Liver (tissue), 9 donors: Measurements from ENCODE around the gene ZBTB7B. TPM values are rescaled to one million over a fixed set of nuclear protein-coding genes. Genes with fewer than 3 reads are reported as not detected.

Experiments
- DNase-seq: peaks from one replicate; pipeline ENCODE4 v3.0.0-alpha.2; 2017; ENCODE audit warnings: low spot score
- H3K27ac ChIP-seq, 2 donors: one replicate each; pipeline ENCODE4 v1.7.0; 2013; ENCODE audit warnings: inconsistent platforms in 2 of 2, low read length in 2 of 2, control low read depth in 1 of 2, low read depth in 1 of 2, mild to moderate bottlenecking in 1 of 2
- H3K27me3 ChIP-seq, 4 donors: one replicate each; pipeline versions ENCODE4 v1.6.1 to v1.7.0; 2013; ENCODE audit warnings: low read length in 3 of 4, inconsistent platforms in 1 of 4, mild to moderate bottlenecking in 1 of 4, moderate library complexity in 1 of 4; ENCODE audit not compliant: control insufficient read depth in 4 of 4, insufficient read depth in 4 of 4
- H3K36me3 ChIP-seq, 4 donors: one replicate each; pipeline versions ENCODE4 v1.6.1 to v1.7.0; 2013; ENCODE audit warnings: low read length in 3 of 4, mild to moderate bottlenecking in 3 of 4, low read depth in 1 of 4, moderate library complexity in 1 of 4; ENCODE audit not compliant: control insufficient read depth in 4 of 4, insufficient read depth in 3 of 4
- H3K4me1 ChIP-seq, 4 donors: one replicate each; pipeline versions ENCODE4 v1.6.1 to v1.7.0; 2013; ENCODE audit warnings: low read length in 3 of 4, mild to moderate bottlenecking in 3 of 4, moderate library complexity in 1 of 4; ENCODE audit not compliant: control insufficient read depth in 4 of 4, insufficient read depth in 4 of 4
- H3K4me3 ChIP-seq, 3 donors: one replicate each; pipeline versions ENCODE4 v1.6.1 to v1.7.0; 2013; ENCODE audit warnings: low read length in 3 of 3, control low read depth in 1 of 3, low read depth in 1 of 3, mild to moderate bottlenecking in 1 of 3
- H3K9ac ChIP-seq, 2 donors: one replicate each; pipeline ENCODE4 v1.7.0; 2013; ENCODE audit warnings: low read length in 2 of 2, mild to moderate bottlenecking in 2 of 2, moderate library complexity in 2 of 2, control low read depth in 1 of 2, low read depth in 1 of 2
- H3K9me3 ChIP-seq, 4 donors: one replicate each; pipeline versions ENCODE4 v1.6.1 to v1.7.0; 2013; ENCODE audit warnings: low read length in 3 of 4; ENCODE audit not compliant: control insufficient read depth in 4 of 4
- EGR1 ChIP-seq, 2 donors: IDR thresholded peaks; 2 replicates each; pipeline ENCODE4 v1.6.1; 2016 to 2018; ENCODE audit warnings: antibody characterized with exemption in 2 of 2, low read depth in 2 of 2
- FOXA1 ChIP-seq: IDR thresholded peaks from 2 replicates; pipeline ENCODE4 v1.6.1; 2016; ENCODE audit warnings: antibody characterized with exemption
- FOXA2 ChIP-seq: IDR thresholded peaks from 2 replicates; pipeline ENCODE4 v1.6.1; 2016; ENCODE audit warnings: antibody characterized with exemption
- GABPA ChIP-seq, 2 donors: IDR thresholded peaks in 1 of 2; conservative IDR thresholded peaks in 1 of 2; 2 replicates each; pipeline ENCODE4 v1.6.1; 2016; ENCODE audit warnings: antibody characterized with exemption in 2 of 2, mild to moderate bottlenecking in 1 of 2, moderate library complexity in 1 of 2
- HNF4A ChIP-seq, 2 donors: conservative IDR thresholded peaks; 2 replicates each; pipeline ENCODE4 v1.6.1; 2016; ENCODE audit warnings: antibody characterized with exemption in 2 of 2, mild to moderate bottlenecking in 2 of 2
- HNF4G ChIP-seq: IDR thresholded peaks from 2 replicates; pipeline ENCODE4 v1.6.1; 2016; ENCODE audit warnings: antibody characterized with exemption
- JUND ChIP-seq, 2 donors: IDR thresholded peaks; 2 replicates each; pipeline ENCODE4 v1.6.1; 2016; ENCODE audit warnings: antibody characterized with exemption in 2 of 2
- NR2F2 ChIP-seq: IDR thresholded peaks from 2 replicates; pipeline ENCODE4 v1.6.1; 2016; ENCODE audit warnings: antibody characterized with exemption
- RAD21 ChIP-seq, 2 donors: IDR thresholded peaks; 2 replicates each; pipeline ENCODE4 v1.6.1; 2016; ENCODE audit warnings: antibody characterized with exemption in 2 of 2, mild to moderate bottlenecking in 2 of 2
- RXRA ChIP-seq, 2 donors: IDR thresholded peaks; 2 replicates each; pipeline ENCODE4 v1.6.1; 2017 to 2018; ENCODE audit warnings: antibody characterized with exemption in 2 of 2, mild to moderate bottlenecking in 1 of 2
- SP1 ChIP-seq: IDR thresholded peaks from 2 replicates; pipeline ENCODE4 v1.6.1; 2018; ENCODE audit warnings: antibody characterized with exemption, mild to moderate bottlenecking
- TAF1 ChIP-seq: conservative IDR thresholded peaks from 2 replicates; pipeline ENCODE4 v1.6.1; 2016; ENCODE audit warnings: antibody characterized with exemption, mild to moderate bottlenecking
- YY1 ChIP-seq: IDR thresholded peaks from 2 replicates; pipeline ENCODE4 v1.6.1; 2016; ENCODE audit warnings: antibody characterized with exemption, mild to moderate bottlenecking
- whole genome bisulfite sequencing: extraction: QIAGEN DNeasy Blood & Tissue Kit; methylation state at CpG from one replicate; pipeline ENCODE4 v1.1.7; 2013; 5-methylcytosine and 5-hydroxymethylcytosine counted together
- polyA plus RNA-seq, 2 donors: library from polyadenylated mRNA; stranded (reverse) in 1 of 2; unstranded in 1 of 2; fragments of 200-250 nt in 1 of 2; fragments of >200 nt in 1 of 2; fragmentation: Nextera tagmentation in 1 of 2; extraction: Ambion mirVana in 1 of 2; gene quantifications; one replicate each; pipeline versions ENCODE4 v1.2.1 to v1.2.3, GENCODE V29; 2013 to 2015
- total RNA-seq, 2 donors: library from RNA; depleted of rRNA; stranded (reverse); fragments of >200 nt; gene quantifications; one replicate each; pipeline ENCODE4 v1.2.3, GENCODE V29; 2014
- TF ChIP-seq, protein P1 (sequence below): IDR thresholded peaks from 2 replicates; pipeline ENCODE4 v1.6.1; 2016; ENCODE audit warnings: antibody characterized with exemption
- TF ChIP-seq, protein P2 (sequence below): IDR thresholded peaks from 2 replicates; pipeline ENCODE4 v1.6.1; 2016; ENCODE audit warnings: antibody characterized with exemption
- TF ChIP-seq, protein P3 (sequence below): IDR thresholded peaks from 2 replicates; pipeline ENCODE4 v1.6.1; 2016; ENCODE audit warnings: antibody characterized with exemption
- TF ChIP-seq, protein P4 (sequence below): fragments of 150-350 bp; IDR thresholded peaks from 2 replicates; pipeline ENCODE4 v1.5.1; 2017; ENCODE audit warnings: improper control_type of control experiment, low read depth, low read length; ENCODE audit not compliant: missing input control
- TF ChIP-seq, protein P5 (sequence below): IDR thresholded peaks from 2 replicates; pipeline ENCODE4 v1.6.1; 2016; ENCODE audit warnings: antibody characterized with exemption, mild to moderate bottlenecking
- donor health status: healthy.
- donor health status: healthy.
- donor health status: healthy.
- donor health status: healthy.
- donor health status: healthy.

ZBTB7B gene
- total and polyA plus RNA-seq, 4 donors: 7.0 to 50.2 (median 21.1) TPM

DNA sequence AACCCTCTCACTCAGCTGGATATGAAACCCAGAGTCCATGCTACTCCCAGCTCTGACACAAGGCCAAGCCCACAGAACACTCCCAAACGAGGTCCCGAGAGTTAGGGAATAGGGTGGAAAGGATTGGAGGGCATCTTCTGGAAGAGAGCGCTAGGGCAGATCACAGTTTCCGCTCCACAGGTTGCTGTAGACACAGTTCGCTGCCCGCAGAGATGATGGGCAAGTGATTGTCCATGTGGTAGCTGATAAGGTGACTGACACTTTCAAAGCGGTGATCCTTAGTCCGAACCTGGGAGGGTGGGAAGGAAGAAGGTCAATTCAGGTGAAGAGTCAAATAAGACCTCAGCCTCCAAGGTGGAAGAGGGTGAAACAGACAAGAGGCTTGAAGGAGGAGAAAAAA, 39.0 kb upstream of the ZBTB7B start:
- no peaks in the 10 kb centered on the region for H3K27me3 ChIP-seq
- 88% methylated on average over 8 of the region's 8 CpGs for WGBS
- no peaks in the 10 kb centered on the region for H3K9me3 ChIP-seq
- H3K36me3 ChIP-seq: peaks cover 10 to 57% (median 34%) of the 10 kb centered on the region in 4 donors
- no peak for TF ChIP-seq JUND (IDR thresholded peaks at IDR 0.05)
- no peak for TF ChIP-seq RAD21 (IDR thresholded peaks at IDR 0.05)
- TF ChIP-seq, protein P1, sequence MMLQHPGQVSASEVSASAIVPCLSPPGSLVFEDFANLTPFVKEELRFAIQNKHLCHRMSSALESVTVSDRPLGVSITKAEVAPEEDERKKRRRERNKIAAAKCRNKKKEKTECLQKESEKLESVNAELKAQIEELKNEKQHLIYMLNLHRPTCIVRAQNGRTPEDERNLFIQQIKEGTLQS: no peak
- TF ChIP-seq GABPA (IDR thresholded peaks at IDR 0.05 in 1 of 2, conservative IDR thresholded peaks at IDR 0.05 in 1 of 2): no peak
- TF ChIP-seq, protein P2, sequence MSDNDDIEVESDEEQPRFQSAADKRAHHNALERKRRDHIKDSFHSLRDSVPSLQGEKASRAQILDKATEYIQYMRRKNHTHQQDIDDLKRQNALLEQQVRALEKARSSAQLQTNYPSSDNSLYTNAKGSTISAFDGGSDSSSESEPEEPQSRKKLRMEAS: no peak
- TF ChIP-seq SP1: no peak
- TF ChIP-seq TAF1: no peak
- no peak for TF ChIP-seq EGR1 (IDR thresholded peaks at IDR 0.05; ENCODE audit: low read depth in 2 of 2)
- no peak for TF ChIP-seq FOXA1
- TF ChIP-seq FOXA2: no peak
- H3K9ac ChIP-seq: no peak overlapping the region
- H3K27ac ChIP-seq: no peak overlapping the region
- H3K4me3 ChIP-seq: no peak overlapping the region
- no peak for DNase-seq
- H3K4me1 ChIP-seq: peaks cover 0 to 41% (median 24%) of the 10 kb centered on the region in 4 donors

DNA sequence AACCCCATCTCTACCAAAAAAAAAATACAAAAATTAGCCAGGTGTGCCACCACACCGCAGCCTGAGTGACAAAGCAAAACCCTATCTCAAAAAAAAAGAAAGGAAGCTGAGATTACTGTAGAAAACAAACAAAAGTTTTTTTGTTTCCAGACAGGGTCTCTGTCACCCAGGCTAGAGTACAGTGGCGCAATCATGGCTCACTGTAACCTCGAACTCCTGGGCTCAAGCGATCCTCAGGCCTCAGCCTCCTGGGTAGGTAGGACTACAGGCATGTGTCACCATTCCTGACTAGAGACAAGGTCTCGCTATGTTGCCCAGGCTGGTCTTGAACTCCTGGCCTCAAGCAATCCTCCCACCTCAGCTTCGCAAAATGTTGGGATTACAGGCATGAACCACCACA, 38.2 kb upstream of the ZBTB7B start:
- peaks cover 7 to 50% (median 35%) of the 10 kb centered on the region in 4 donors for H3K36me3 ChIP-seq
- 92% methylated on average over 6 of the region's 6 CpGs for WGBS
- no peaks in the 10 kb centered on the region for H3K9me3 ChIP-seq
- H3K9ac ChIP-seq: no peak overlapping the region
- peak overlapping the region in 1 of 2 donors; percentile 33 for H3K27ac ChIP-seq
- peaks cover 2 to 41% (median 24%) of the 10 kb centered on the region in 4 donors for H3K4me1 ChIP-seq
- TF ChIP-seq, protein P3, sequence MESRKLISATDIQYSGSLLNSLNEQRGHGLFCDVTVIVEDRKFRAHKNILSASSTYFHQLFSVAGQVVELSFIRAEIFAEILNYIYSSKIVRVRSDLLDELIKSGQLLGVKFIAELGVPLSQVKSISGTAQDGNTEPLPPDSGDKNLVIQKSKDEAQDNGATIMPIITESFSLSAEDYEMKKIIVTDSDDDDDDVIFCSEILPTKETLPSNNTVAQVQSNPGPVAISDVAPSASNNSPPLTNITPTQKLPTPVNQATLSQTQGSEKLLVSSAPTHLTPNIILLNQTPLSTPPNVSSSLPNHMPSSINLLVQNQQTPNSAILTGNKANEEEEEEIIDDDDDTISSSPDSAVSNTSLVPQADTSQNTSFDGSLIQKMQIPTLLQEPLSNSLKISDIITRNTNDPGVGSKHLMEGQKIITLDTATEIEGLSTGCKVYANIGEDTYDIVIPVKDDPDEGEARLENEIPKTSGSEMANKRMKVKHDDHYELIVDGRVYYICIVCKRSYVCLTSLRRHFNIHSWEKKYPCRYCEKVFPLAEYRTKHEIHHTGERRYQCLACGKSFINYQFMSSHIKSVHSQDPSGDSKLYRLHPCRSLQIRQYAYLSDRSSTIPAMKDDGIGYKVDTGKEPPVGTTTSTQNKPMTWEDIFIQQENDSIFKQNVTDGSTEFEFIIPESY: no peak
- TF ChIP-seq HNF4A (conservative IDR thresholded peaks at IDR 0.05) (no peak), JUND (IDR thresholded peaks at IDR 0.05) (no peak), SP1 (no peak), GABPA (IDR thresholded peaks at IDR 0.05 in 1 of 2, conservative IDR thresholded peaks at IDR 0.05 in 1 of 2) (no peak), RAD21 (IDR thresholded peaks at IDR 0.05) (no peak), HNF4G (no peak), YY1 (no peak), NR2F2 (no peak), FOXA1 (no peak), TAF1 (no peak), EGR1 (IDR thresholded peaks at IDR 0.05; ENCODE audit: low read depth in 2 of 2) (no peak), RXRA (IDR thresholded peaks at IDR 0.05) (no peak), FOXA2 (no peak)
- TF ChIP-seq, protein P4, sequence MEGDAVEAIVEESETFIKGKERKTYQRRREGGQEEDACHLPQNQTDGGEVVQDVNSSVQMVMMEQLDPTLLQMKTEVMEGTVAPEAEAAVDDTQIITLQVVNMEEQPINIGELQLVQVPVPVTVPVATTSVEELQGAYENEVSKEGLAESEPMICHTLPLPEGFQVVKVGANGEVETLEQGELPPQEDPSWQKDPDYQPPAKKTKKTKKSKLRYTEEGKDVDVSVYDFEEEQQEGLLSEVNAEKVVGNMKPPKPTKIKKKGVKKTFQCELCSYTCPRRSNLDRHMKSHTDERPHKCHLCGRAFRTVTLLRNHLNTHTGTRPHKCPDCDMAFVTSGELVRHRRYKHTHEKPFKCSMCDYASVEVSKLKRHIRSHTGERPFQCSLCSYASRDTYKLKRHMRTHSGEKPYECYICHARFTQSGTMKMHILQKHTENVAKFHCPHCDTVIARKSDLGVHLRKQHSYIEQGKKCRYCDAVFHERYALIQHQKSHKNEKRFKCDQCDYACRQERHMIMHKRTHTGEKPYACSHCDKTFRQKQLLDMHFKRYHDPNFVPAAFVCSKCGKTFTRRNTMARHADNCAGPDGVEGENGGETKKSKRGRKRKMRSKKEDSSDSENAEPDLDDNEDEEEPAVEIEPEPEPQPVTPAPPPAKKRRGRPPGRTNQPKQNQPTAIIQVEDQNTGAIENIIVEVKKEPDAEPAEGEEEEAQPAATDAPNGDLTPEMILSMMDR: no peak
- TF ChIP-seq, protein P2: no peak
- TF ChIP-seq, protein P1: no peak
- TF ChIP-seq, protein P5, sequence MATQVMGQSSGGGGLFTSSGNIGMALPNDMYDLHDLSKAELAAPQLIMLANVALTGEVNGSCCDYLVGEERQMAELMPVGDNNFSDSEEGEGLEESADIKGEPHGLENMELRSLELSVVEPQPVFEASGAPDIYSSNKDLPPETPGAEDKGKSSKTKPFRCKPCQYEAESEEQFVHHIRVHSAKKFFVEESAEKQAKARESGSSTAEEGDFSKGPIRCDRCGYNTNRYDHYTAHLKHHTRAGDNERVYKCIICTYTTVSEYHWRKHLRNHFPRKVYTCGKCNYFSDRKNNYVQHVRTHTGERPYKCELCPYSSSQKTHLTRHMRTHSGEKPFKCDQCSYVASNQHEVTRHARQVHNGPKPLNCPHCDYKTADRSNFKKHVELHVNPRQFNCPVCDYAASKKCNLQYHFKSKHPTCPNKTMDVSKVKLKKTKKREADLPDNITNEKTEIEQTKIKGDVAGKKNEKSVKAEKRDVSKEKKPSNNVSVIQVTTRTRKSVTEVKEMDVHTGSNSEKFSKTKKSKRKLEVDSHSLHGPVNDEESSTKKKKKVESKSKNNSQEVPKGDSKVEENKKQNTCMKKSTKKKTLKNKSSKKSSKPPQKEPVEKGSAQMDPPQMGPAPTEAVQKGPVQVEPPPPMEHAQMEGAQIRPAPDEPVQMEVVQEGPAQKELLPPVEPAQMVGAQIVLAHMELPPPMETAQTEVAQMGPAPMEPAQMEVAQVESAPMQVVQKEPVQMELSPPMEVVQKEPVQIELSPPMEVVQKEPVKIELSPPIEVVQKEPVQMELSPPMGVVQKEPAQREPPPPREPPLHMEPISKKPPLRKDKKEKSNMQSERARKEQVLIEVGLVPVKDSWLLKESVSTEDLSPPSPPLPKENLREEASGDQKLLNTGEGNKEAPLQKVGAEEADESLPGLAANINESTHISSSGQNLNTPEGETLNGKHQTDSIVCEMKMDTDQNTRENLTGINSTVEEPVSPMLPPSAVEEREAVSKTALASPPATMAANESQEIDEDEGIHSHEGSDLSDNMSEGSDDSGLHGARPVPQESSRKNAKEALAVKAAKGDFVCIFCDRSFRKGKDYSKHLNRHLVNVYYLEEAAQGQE: no peak
- no peak overlapping the region for H3K4me3 ChIP-seq
- no peak for DNase-seq
- H3K27me3 ChIP-seq: no peaks in the 10 kb centered on the region
